CD4-positive, CD25-positive, alpha-beta regulatory T cell (primary cell): Measurements from ENCODE around the gene PLEKHM1. TPM values are rescaled to one million over a fixed set of nuclear protein-coding genes. Genes with fewer than 3 reads are reported as not detected.
A peak's percentile ranks its signal among the peaks of the same experiment; 100 is the strongest.

Experiments
- ATAC-seq, 2 donors: fragments of 150-1000 bp; cut with Tn5 transposase; one replicate each; pipeline ENCODE4 v1.10.0; 2021; ENCODE audit warnings: low read depth in 2 of 2, moderate number of reproducible peaks in 2 of 2, moderate library complexity in 1 of 2
- DNase-seq, 3 donors: peaks; one replicate each; pipeline versions ENCODE4 v3.0.0 to v3.0.0-alpha.2; 2012 to 2022; ENCODE audit warnings: mixed read lengths in 1 of 3
- H3K27ac ChIP-seq: one replicate; pipeline ENCODE4 v1.7.0; 2013; ENCODE audit warnings: mild to moderate bottlenecking, low read length; ENCODE audit not compliant: insufficient read depth, poor library complexity, severe bottlenecking
- H3K27me3 ChIP-seq: one replicate; pipeline ENCODE4 v1.7.0; 2013; ENCODE audit warnings: low read length; ENCODE audit not compliant: control insufficient read depth, insufficient read depth
- H3K36me3 ChIP-seq: one replicate; pipeline ENCODE4 v1.7.0; 2013; ENCODE audit warnings: mild to moderate bottlenecking, low read length, moderate library complexity; ENCODE audit not compliant: control insufficient read depth, insufficient read depth
- H3K4me1 ChIP-seq: 2 replicates; pipeline ENCODE4 v1.7.0; 2013; ENCODE audit warnings: mild to moderate bottlenecking, low read length; ENCODE audit not compliant: insufficient read depth, control insufficient read depth, poor library complexity, severe bottlenecking
- H3K4me3 ChIP-seq: one replicate; pipeline ENCODE4 v1.7.0; 2013; ENCODE audit warnings: low read depth, mild to moderate bottlenecking, low read length, moderate library complexity
- H3K9me3 ChIP-seq, 2 experiments: 1 replicate in 1 of 2; 2 replicates in 1 of 2; pipeline ENCODE4 v1.7.0; 2013; ENCODE audit warnings: low read length in 2 of 2, mild to moderate bottlenecking in 1 of 2, moderate library complexity in 1 of 2; ENCODE audit not compliant: control insufficient read depth in 2 of 2
- H3K27ac Mint-ChIP-seq, 3 donors: one replicate each; pipeline ENCODE4 v1.8.0; 2020 to 2022; ENCODE audit warnings: mild to moderate bottlenecking in 3 of 3, mixed read lengths in 3 of 3, moderate library complexity in 2 of 3
- H3K27me3 Mint-ChIP-seq: one replicate; pipeline ENCODE4 v1.8.0; 2022; ENCODE audit warnings: mild to moderate bottlenecking, mixed read lengths
- H3K36me3 Mint-ChIP-seq: one replicate; pipeline ENCODE4 v1.8.0; 2020; ENCODE audit warnings: mixed read lengths
- H3K4me1 Mint-ChIP-seq, 4 donors: one replicate each; pipeline ENCODE4 v1.8.0; 2020 to 2022; ENCODE audit warnings: mixed read lengths in 4 of 4, mild to moderate bottlenecking in 1 of 4
- H3K4me3 Mint-ChIP-seq, 4 donors: one replicate each; pipeline ENCODE4 v1.8.0; 2020 to 2022; ENCODE audit warnings: mild to moderate bottlenecking in 4 of 4, mixed read lengths in 4 of 4, moderate library complexity in 3 of 4
- H3K9me3 Mint-ChIP-seq, 7 donors: one replicate each; pipeline ENCODE4 v1.8.0; 2020 to 2022; ENCODE audit warnings: mixed read lengths in 7 of 7, mild to moderate bottlenecking in 3 of 7, moderate library complexity in 2 of 7
- polyA plus RNA-seq, 4 donors: library from polyadenylated mRNA; unstranded; fragments of 300-500 nt; fragmentation: Illumina TruSeq; gene quantifications; one replicate each; pipeline ENCODE4 v1.2.3, GENCODE V29; 2021
- total RNA-seq: library from RNA; stranded (reverse); gene quantifications from one replicate; pipeline ENCODE4 v1.2.3, GENCODE V29; 2022

The PLEKHM1 gene
- total and polyA plus RNA-seq, 5 donors from 2014 or later: 11.1 to 103 (median 12.5) TPM

DNA sequence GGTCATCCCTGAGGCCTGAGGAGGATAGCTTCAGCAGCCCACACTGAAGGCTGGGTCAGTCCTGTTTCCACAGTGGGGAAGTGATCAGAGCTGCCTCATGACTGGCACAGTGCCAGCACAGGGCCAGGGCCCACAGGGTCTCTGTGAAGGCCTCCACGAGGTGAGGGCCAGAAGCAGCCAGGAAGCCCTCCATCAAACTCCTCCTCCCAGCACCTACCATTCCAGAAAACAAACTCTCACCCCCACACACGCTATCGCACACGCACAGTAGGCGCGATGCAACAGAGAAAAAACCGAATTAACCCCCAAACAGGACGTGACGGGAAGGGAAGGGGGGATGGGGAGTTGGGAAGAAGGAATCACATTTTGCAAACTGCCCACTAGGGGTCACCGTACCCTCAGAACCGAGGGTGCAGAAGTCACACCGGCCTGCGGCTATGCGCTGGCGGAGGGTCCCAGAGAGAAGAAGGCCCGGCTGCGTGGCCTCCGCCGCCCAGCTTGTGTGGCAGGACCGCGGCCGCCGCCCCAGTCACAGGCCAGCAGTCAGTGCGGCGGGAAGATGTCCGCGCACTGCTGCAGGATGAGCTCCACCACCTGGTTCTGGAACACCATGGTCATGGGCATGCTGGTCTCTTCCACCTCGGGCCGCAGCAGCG lies 95.5 kb downstream of the PLEKHM1 start:
- H3K4me1 Mint-ChIP-seq: peaks cover 0 to 4% (median under 1%) of the 10 kb centered on the region in 4 donors
- no peaks in the 10 kb centered on the region for H3K27me3 Mint-ChIP-seq
- peaks cover 18% of the 10 kb centered on the region for H3K36me3 Mint-ChIP-seq
- peak in 2 of 3 donors; percentile 25 to 55 for DNase-seq
- peak in 1 of 2 donors; percentile 45 for ATAC-seq
- no peak overlapping the region for H3K4me3 Mint-ChIP-seq
- Histone ChIP-seq H3K36me3 (peaks cover 53% of the 10 kb centered on the region), H3K4me3 (no peak overlapping the region), H3K27ac (no peak overlapping the region), H3K9me3 (no peaks in the 10 kb centered on the region), H3K27me3 (no peaks in the 10 kb centered on the region), H3K4me1 (no peaks in the 10 kb centered on the region)
- H3K9me3 Mint-ChIP-seq: no peaks in the 10 kb centered on the region
- peak overlapping the region in 1 of 3 donors; percentile 52 for H3K27ac Mint-ChIP-seq

DNA sequence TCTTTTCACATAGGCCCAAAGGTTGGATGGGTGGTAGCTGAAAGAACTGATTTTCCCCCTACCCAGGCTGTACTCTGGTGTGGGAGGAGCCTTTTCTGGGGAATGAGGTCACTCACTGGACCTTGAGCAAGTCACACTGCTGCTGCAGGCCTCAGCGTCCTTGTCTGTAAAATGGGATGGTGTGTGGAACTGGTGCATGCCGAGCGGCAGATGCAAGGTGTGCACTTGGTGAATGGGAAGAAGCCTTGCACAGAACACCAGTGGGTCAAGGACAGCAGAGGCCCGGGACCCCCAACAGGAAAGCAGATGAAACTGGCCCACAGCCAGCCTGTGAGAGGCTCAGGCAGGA lies 96.0 kb downstream of the PLEKHM1 start:
- peaks cover 0 to 4% (median 0%) of the 10 kb centered on the region in 4 donors for H3K4me1 Mint-ChIP-seq
- Histone ChIP-seq H3K9me3 (no peaks in the 10 kb centered on the region), H3K4me1 (no peaks in the 10 kb centered on the region), H3K4me3 (no peak overlapping the region), H3K27ac (no peak overlapping the region), H3K36me3 (peaks cover 48% of the 10 kb centered on the region), H3K27me3 (no peaks in the 10 kb centered on the region)
- no peaks in the 10 kb centered on the region for H3K27me3 Mint-ChIP-seq
- no peak overlapping the region for H3K27ac Mint-ChIP-seq
- no peak overlapping the region for H3K4me3 Mint-ChIP-seq
- ATAC-seq (no peak), DNase-seq (no peak)
- no peaks in the 10 kb centered on the region for H3K9me3 Mint-ChIP-seq
- peaks cover 17% of the 10 kb centered on the region for H3K36me3 Mint-ChIP-seq

DNA sequence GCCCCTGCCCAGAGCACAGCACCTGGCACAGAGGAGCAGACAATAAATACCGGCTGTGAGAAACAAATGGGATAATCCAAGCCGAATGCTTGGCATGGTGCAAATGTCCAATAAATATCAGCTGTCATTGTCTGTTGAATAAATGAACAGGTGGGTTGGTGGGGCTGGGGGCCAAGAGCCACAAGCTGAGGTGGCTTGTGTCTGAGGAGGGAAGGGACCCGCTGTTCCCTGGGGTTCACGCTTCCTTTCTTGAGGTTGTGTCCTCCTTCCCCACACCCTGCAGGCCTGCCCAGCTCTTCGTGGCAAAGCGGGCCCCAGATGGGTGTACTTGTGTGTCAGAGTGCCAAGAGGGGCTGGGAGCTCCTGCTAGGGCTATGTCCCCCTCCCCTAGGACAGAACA lies 96.4 kb downstream of the PLEKHM1 start:
- no peak for DNase-seq
- H3K27ac ChIP-seq: no peak overlapping the region
- no peak for ATAC-seq
- Mint-ChIP-seq H3K4me1 (peaks cover 0 to 4% (median 0%) of the 10 kb centered on the region in 4 donors), H3K36me3 (peaks cover 13% of the 10 kb centered on the region), H3K27ac (no peak overlapping the region), H3K9me3 (no peaks in the 10 kb centered on the region), H3K27me3 (no peaks in the 10 kb centered on the region), H3K4me3 (no peak overlapping the region)
- no peaks in the 10 kb centered on the region for H3K9me3 ChIP-seq
- no peaks in the 10 kb centered on the region for H3K27me3 ChIP-seq
- H3K4me3 ChIP-seq: no peak overlapping the region
- H3K36me3 ChIP-seq: peaks cover 44% of the 10 kb centered on the region
- H3K4me1 ChIP-seq: no peaks in the 10 kb centered on the region

DNA sequence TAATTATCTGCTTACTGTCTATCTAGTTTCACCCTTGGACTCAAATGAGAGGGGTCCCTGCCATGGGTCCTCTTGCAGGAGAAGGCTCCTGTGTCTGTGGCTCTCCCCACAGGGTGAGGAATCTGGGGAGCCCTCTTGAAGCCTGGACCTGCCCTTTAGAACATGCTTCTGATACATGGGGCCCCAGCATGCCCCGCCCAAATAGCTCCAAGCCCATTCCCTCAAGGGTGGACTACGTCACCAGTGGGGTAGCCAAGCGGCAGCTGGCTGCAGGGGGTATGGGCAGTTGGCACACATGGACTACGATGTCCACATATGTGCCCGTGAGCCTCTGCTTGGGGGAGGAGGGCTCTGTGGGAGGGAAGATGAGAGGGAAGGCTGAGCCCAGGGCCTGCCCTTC lies 97.1 kb downstream of the PLEKHM1 start:
- Mint-ChIP-seq H3K4me1 (peaks cover 0 to 8% (median 3%) of the 10 kb centered on the region in 4 donors), H3K27me3 (no peaks in the 10 kb centered on the region), H3K9me3 (peaks cover 0 to 3% (median 0%) of the 10 kb centered on the region in 7 donors), H3K4me3 (no peak overlapping the region), H3K36me3 (peaks cover 9% of the 10 kb centered on the region), H3K27ac (peak overlapping the region in 2 of 3 donors; percentile 15 to 31)
- Histone ChIP-seq H3K9me3 (no peaks in the 10 kb centered on the region), H3K27ac (no peak overlapping the region), H3K4me3 (no peak overlapping the region), H3K36me3 (peaks cover 39% of the 10 kb centered on the region), H3K4me1 (no peaks in the 10 kb centered on the region), H3K27me3 (no peaks in the 10 kb centered on the region)
- no peak for ATAC-seq
- DNase-seq: no peak

DNA sequence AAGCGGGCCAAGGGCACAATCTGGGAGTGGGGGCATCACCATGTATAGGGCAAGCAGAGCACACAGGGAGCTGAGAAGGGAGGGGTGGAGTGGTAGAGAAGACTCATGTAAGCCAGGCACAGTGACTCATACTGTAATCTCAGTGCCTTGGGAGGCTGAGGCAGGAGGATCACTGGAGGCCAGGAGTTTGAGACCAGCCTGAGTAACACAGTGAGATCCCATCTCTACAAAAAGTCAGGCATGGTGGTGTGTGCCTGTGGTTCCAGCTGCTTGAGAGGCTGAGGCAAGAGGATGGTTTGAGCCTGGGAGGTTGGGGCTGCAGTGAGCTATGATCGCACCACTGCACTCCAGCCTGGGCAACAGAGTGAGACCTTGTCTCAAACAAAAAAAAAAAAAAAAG lies 98.6 kb downstream of the PLEKHM1 start:
- DNase-seq (no peak), ATAC-seq (no peak)
- H3K4me1 ChIP-seq: no peaks in the 10 kb centered on the region
- H3K4me3 ChIP-seq: no peak overlapping the region
- peaks cover 5% of the 10 kb centered on the region for H3K27me3 Mint-ChIP-seq
- peaks cover 0 to 12% (median 6%) of the 10 kb centered on the region in 4 donors for H3K4me1 Mint-ChIP-seq
- H3K27me3 ChIP-seq: peaks cover 4% of the 10 kb centered on the region
- H3K36me3 Mint-ChIP-seq: peaks cover 1% of the 10 kb centered on the region
- no peak overlapping the region for H3K27ac Mint-ChIP-seq
- no peaks in the 10 kb centered on the region for H3K9me3 ChIP-seq
- peaks cover 0 to 3% (median 0%) of the 10 kb centered on the region in 7 donors for H3K9me3 Mint-ChIP-seq
- H3K27ac ChIP-seq: no peak overlapping the region
- peaks cover 24% of the 10 kb centered on the region for H3K36me3 ChIP-seq
- no peak overlapping the region for H3K4me3 Mint-ChIP-seq

DNA sequence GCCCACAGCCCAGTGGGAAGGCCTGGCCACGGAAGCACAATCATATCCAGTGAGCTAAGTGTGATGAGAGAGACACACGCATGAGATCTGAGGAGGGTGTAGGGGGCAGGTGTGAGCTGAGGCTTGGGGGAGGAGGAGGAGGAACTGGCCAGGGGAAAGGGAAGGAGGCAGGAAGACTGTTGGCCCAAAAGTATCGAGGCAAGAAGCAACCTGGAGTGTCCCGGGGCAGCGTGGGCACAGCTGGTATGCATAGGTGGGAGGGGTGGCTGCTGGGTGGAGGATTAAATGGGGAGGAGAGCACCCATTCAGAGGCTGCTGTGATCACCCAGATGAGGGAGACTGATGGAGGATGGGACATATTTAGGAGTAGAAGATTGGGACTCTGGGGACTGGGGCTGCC lies 99.2 kb downstream of the PLEKHM1 start:
- H3K4me1 Mint-ChIP-seq: peaks cover 0 to 12% (median 6%) of the 10 kb centered on the region in 4 donors
- Histone ChIP-seq H3K27ac (no peak overlapping the region), H3K4me3 (no peak overlapping the region), H3K4me1 (no peaks in the 10 kb centered on the region), H3K36me3 (peaks cover 22% of the 10 kb centered on the region), H3K27me3 (peaks cover 4% of the 10 kb centered on the region), H3K9me3 (no peaks in the 10 kb centered on the region)
- peaks cover 5% of the 10 kb centered on the region for H3K27me3 Mint-ChIP-seq
- ATAC-seq: no peak
- H3K27ac Mint-ChIP-seq: peak overlapping the region in 1 of 3 donors; percentile 47
- H3K4me3 Mint-ChIP-seq: no peak overlapping the region
- no peaks in the 10 kb centered on the region for H3K36me3 Mint-ChIP-seq
- peaks cover 0 to 3% (median 0%) of the 10 kb centered on the region in 7 donors for H3K9me3 Mint-ChIP-seq
- DNase-seq: no peak

DNA sequence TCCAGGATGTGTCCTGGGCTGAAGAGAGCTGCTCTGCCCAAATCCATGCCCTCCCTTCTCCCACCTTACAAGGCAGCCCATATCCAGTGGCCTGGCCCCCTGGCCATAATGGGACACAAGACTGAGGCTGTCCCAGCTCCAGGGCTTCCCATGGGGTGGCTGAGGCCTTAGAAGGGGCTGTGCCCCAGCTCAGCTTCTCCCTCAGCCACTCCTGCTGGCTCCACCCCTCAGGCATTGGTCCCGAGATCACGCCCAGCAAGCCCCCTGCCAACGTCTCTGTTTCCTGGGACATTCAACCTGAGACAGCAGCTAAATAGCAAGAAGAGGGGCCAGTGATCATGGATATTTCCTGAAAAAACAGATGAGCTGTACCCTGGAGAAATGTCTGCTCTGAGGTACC lies 101.2 kb downstream of the PLEKHM1 start:
- peaks cover 4% of the 10 kb centered on the region for H3K27me3 ChIP-seq

More for the DNA sequence above, 101.2 kb downstream of the PLEKHM1 start:
- Mint-ChIP-seq H3K4me1 (peaks cover 0 to 16% (median 7%) of the 10 kb centered on the region in 4 donors), H3K4me3 (no peak overlapping the region), H3K36me3 (no peaks in the 10 kb centered on the region), H3K27me3 (peaks cover 5% of the 10 kb centered on the region), H3K9me3 (peaks cover 0 to 3% (median 0%) of the 10 kb centered on the region in 7 donors), H3K27ac (peak overlapping the region in 1 of 3 donors; percentile 6)
- Histone ChIP-seq H3K36me3 (peaks cover 8% of the 10 kb centered on the region), H3K4me3 (no peak overlapping the region), H3K27ac (no peak overlapping the region), H3K4me1 (peaks cover 4% of the 10 kb centered on the region), H3K9me3 (no peaks in the 10 kb centered on the region)
- DNase-seq: no peak
- ATAC-seq: no peak
